ENCODE measurements around the gene ZDHHC16.
"Not testable (repeated sequence)": the region's sequence is repeated elsewhere in the genome, so short reads cannot be mapped to it uniquely, and the experiment has no call there.

The ZDHHC16 gene

DNA sequence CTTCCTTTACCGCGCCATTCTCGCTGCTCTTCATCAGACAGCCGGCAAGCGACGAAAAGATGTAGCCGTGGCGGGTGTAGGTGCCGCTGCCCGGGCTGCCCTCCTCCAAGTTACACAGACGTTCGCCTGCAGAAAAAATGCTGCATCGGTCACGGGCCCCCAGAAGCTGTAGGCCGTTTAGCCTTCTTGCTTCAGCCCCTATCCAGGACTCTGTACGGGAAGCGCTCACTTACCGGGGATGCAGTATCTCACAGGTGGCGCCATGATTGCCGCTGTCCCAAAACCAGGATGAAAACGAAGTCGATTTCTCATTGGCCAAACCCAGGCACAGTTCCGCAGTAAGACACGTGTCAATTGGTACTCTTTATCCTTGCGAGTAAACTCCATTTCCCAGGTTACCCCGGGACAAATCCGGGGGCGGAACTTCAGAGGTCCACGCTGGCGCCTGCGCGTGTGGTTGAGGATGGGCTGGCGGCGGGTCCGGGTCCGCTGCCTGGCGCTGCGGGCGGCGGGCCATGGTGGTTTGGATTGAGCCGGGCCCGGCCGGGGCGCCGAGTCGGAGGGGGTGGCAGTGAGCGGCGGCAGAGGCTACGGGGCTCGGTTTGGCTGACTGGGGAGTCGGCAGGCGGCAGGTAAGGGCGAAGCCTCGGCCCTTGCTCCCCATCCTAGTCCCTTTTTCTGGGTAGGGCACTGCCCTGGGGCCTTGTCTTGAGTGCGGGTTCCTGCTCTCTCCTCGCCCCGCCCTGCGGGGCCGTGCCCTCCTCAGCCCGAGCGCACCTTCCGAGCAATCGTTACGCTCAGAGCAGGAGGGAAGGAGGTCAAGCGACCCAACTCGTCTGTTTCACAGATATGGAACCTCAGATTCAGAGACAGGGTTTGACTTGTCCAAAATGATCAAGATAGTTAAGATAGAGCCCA lies at the start of gene ZDHHC16, which contains the start of gene EXOSC1:
Gene ZDHHC16, plus strand, starts transcription at position 454 of the 918 bp plus-strand sequence. CDS start 5,501 bp downstream, outside the sequence.
Gene EXOSC1, minus strand, starts transcription at position 285 of the 918 bp plus-strand sequence. Its CDS starts 21 bp downstream, at position 264.
- peak; percentile 68 for DNase-seq

DNA sequence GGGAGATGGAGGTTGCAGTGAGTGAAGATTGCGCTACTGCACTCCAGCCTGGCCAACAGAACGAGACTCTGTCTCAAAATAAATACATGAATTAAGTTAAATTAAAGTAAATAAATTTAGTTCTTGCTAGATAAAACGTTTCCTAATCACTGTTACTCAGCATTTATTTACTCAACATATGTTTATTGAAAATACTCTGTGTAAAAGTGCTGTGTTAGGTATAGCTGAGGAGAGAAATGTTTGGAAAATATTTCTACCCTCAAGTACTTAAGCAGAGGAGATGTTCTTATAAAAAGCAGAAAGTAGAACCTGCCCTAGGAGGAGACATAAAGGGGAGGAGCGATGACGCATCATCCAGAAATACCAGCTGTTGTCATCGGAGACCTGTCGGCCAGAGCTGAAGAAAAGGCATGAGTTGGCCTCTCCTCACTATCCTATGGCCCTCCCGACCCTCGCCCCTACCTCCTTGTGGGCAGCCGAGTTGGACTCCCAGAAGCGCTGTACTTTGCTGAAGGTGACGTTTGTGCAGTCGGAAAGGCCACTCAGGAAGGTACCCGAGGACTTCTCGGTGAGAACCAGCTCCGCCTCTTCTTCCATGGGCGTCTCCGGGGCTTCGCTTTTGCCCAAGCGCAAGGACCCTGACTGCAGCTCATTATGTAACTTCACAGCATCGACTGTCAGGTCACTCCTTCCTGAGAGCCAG lies 46.0 kb upstream of the ZDHHC16 start:
- DNase-seq, result no peak

DNA sequence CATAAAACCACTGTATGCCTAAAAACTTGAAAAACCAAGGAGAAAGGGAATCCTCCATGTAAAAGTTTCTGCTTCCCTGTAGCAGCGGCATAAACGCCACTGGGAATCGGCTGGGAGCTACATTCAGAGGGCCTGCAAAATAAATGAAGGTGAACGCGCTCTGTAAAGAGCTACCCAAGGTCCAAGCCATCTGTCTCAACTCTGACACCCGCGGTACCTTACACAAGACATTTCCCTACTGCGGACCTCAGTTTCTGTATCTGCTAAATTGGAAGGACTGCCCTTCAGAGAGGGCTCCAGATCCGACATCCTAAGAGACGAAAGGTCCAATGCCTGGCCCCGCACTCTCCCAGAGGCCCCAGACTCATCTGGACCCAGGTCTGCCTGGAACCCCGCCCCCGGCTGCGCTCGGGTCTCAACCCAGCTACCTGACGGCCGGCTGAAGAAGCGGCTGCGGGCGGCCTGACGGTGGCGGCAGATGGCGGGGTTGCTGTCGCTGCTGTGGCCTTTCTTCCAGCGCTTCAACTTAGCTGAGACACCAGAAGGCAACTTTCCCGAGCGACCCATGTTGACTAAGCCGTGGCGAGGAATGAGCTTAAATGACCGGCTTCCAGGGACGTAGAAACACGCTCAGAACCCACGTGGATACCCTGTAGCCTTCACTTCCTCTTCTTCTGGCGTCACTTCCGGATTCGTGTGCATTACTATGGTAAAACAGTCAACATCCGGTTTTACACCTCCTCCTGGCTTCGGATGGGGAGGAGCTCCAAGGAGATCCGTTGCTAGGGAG lies 45.1 kb upstream of the ZDHHC16 start, which contains the start of gene RRP12:
Gene RRP12, minus strand, starts transcription at position 676 of the 790 bp plus-strand sequence. Its CDS starts 109 bp downstream, at position 567.
- peak; percentile 88 for DNase-seq

DNA sequence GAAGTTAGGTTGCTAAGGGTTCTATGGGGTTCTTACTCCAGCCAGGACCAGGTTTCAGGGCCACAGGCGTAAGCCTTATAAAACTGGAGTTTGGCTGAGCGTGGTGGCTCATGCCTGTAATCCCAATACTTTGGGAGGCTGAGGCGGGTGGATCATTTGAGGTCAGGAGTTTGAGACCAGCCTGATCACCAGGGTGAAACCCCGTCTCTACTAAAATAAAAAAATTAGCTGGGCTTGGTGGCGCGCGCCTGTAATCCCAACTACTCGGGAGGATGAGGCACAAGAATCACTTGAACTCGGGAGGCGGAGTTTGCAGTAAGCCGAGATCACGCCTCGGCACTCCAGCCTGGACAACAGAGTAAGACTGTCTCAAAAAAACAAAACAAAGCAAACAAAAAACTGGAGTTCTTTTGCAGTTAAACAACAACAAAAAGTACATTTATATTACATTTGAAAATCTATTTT lies 44.5 kb upstream of the ZDHHC16 start:
- no peak for DNase-seq

DNA sequence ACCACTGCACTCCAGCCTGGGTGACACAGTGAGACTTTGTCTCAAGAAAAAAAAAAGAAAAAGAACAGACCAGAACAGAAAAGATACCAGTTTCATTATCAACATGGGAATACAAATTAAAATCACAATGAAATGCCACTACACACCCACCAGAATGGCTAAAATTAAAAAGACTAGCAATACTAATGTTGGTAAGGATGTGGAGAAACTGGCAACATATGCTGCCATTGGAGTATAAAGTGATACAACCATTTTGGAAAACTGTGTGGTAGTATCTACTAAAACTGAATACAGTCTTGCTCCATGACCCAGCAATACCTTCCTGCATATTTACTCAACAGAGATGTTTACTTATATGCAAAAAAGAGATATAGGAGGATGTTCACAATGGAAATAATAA lies 41.9 kb upstream of the ZDHHC16 start:
- DNase-seq, result no peak

DNA sequence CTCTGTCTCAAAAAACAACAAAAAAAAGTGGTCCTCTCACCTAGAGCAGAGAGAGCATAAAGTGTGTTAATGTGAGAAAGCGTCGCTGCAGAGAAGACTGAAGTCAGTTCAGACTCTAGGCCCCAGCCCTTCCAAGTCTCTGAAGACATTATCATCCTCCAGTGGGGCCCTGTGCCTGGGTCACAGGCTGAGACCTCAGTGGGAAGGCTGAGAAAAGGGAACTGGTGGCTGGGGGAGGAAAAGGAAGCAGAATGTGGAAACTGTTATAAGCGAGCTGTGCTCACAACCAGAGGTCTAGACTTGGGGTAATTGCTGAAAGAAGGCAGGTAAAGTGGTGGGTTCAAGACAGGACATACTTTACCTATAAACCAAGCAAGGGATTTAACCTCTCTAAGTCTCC lies 39.9 kb upstream of the ZDHHC16 start:
- no peak for DNase-seq

DNA sequence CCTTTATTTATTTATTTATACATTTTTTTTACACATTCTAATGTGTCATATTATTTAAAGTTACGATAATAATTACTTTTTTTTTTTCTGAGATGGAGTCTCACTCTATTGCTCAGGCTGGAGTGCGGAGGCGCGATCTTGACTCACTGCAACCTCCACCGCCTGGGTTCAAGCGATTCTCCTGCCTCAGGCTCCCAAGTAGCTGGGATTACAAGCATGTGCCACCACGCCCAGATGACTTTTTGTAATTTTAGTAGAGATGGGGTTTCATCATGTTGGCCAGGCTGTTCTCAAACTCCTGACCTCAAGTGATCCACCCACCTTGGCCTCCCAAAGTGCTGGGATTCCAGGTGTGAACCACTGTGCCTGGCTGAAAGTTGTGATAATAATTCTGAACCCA lies 39.5 kb upstream of the ZDHHC16 start:
- not testable (repeated sequence) for DNase-seq

DNA sequence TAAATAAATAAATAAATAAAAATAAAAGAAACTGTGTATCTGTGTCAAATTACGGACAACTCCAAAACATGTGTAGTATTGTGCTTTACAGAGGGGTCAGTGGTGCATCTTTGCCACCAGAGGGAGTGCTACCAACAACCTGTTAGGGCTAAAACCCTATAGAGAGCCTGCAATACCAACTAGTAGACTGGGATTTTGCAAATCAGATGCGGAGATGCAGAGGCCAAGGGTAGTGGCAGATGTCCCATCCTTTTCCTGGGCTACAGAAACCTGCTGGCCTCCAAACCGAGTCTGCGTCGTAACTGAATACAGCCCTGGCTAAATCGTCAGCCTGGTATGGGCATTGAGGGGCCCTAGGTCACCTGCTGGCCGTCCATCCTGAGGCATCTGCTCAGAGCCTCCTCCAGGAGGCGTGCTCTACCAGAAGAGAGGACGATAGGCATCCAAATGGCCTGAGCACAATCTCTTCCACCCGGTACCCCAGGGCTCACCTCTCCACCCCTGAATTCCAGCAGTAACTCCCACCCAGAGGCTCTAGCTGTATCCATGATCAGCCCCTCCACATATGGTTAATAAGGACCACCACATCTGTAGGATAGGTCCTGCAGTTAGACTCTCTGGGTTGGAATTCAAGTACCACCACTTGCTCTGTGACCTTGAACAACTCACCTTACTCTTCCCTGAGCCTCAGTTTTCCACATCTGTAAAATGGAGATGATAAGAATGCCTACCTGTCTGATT lies 38.6 kb upstream of the ZDHHC16 start:
- DNase-seq, result peak; percentile 16

DNA sequence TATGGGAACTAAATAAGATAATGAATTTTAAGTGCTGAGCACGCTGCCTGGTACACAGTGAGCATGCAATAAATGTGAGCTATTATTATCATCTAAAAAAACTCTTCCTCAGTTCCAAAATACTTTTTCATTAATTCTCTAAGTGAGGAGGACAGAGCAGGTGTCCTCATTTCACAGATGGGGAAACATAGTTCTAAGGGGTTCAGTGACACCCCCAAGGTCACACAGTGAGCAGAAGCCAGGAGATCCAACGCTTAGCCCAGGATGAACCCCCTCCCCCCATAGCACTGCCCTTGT lies 38.1 kb upstream of the ZDHHC16 start:
- DNase-seq, result no peak

DNA sequence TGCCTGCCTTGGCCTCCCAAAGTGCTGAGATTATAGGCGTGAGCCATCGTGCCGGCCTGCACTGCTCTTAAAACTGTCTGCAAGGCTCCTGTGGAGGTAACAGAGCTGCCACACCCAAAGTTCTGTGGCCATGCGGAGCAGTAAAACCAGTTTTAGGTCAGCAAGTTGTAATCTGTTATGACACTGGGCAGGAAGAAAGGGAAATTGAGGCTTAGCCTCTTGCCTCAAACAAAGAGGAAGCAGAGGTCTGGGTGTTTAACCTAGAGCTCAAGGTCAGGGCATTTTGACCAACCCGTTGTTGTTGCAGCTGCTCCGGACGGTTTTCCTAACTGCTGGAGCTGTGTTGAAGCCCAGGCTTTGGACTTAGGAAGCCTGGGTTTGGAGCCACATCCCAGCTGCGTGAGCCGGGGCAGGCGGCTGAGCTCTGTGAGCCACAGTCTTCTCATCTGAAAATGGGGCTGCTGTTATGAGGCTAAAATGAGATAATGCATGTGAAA lies 37.4 kb upstream of the ZDHHC16 start:
- no peak for DNase-seq

DNA sequence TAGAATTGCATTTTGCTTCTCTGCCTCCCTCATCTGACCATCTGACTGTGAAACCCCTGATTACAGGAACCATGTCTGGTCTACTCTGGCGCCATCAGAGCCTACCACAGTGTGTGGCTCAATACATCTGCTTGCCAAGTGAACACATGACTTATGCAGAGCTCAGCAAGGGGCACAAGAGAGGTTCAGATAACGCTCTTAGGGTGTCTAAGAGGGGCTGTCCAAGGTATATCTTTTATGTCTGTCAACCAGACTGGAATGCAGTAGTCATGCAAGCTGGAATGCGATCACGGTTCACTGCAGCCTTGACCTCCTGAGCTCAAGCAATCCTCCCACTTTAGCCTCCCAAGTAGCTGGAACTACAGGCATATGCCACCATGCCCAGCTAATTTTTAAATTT lies 34.6 kb upstream of the ZDHHC16 start:
- DNase-seq, result no peak

DNA sequence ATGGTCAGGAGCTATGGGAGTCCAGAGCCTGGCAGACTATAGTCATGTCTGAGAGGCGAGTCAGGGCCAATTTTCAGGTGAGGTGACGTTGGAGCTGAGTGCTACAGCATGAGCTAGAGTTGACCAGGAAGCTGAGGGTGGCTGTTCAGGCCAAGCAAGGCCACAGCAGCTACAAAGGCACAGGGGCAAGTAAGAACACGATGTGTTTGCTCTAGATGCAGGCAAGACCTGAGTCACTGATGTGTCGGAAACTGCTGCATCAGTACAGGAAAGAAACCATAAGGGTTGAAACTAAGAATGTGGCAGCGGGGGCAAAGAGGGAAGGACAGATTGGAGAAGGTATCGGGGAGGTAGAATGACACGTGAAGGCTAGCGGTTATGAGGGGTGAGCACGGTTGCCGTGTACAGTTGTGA lies 33.1 kb upstream of the ZDHHC16 start:
- DNase-seq, result no peak

DNA sequence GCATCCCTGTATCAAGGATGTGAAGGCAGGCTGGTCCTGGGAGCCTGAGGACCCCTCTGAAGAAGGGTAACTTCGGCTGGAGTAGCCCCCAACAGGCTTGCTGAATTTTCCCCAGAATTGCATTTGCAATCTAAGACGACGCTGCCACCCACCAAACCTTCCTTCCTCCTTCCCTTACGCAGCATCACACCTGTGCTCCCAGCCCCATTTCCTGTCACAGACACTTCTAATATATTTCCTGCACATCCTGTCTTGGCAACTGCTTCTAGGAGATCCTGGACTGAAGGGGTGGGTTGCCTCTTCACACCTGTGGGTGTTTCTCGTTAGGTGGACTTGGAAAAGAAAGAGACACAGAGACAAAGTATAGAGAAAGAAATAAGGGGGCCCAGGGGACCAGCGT lies 29.4 kb upstream of the ZDHHC16 start:
- no peak for DNase-seq

DNA sequence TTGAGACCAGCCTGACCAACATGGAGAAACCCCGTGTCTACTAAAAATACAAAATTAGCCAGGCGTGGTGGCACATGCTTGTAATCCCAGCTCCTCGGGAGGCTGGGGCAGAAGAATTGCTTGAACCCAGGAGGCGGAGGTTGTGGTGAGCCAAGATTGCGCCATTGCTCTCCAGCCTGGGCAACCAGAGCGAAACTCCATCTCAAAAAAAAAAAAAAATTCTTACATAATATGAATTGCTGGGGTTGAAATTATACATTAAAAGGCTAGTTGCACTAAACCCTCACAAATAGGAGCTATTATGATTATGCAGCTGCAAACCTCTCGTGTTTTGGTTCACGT lies 22.2 kb upstream of the ZDHHC16 start:
- DNase-seq, result not testable (repeated sequence)

DNA sequence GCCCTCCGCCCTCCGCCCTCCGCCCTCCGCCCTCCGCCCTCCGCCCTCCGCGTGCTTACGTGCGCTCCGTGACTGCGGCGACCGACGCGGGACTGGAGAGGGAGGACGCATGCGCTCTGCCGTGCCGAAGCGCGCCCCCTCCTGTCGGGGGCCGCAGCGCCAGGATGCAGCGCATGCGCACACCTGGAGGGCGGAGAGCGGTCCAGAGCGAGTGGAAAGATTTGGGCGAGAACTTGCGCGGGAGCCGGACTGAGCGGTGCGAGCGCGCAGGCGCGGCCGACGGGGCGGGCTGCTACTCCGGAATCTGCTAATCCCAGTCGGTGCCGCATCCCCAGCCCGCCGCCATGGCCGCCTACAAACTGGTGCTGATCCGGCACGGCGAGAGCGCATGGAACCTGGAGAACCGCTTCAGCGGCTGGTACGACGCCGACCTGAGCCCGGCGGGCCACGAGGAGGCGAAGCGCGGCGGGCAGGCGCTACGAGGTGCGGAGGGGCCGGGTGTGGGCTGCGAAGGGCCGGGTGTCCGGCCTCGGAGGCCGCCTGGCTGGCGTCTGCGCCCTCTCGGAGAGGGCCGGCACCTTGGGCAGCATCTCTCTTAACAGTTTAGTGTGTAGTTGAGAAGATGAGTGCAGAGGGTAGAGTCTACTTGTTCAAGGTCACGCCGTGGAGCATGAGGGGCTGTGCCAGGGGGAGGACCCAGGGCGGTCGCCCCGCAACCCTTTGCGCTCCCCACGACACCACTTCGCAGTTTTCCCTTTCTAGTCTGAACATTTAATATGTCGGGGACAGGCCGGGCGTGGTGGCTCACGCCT lies 19.8 kb upstream of the ZDHHC16 start, which contains the start of gene PGAM1:
Gene PGAM1, plus strand, starts transcription at position 228 of the 812 bp plus-strand sequence. Its CDS starts 117 bp downstream, at position 345.
- DNase-seq, result peak; percentile 84

DNA sequence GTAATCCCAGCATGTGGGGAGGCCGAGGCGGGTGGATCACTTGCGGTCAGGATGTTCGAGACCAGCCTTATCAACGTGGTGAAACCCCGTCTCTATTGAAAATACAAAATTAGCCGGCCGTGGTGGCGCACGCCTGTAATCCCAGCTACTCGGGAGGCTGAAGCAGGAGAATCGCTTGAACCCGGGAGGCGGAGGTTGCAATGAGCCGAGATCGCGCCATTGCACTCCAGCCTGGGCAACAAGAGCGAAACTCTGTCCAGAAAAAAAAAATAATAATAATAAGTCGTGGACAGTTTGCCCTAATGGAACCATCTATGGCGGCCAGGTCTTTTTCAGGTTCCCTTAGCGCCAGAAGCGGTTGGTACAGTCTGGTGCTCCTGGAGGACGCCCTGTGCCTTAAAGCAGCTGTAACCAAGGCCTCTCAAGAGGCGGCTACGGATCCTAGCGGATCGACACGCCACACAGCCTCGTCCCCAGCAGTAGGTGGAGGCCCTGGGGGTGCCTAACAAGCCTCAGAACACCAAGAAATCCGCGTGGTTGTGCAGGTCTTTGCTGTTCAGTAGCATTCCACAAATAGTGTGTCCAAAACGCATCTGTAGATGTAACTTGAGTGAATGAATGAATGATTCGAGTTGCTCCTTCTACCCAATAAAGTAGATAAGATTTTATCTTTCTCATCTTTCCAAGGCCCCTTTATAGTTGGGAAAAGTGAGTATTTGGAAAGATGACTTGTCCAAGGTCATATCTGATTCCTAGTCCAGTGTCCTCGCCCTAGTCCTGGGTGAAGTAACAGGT lies 19.0 kb upstream of the ZDHHC16 start:
- DNase-seq, result no peak

DNA sequence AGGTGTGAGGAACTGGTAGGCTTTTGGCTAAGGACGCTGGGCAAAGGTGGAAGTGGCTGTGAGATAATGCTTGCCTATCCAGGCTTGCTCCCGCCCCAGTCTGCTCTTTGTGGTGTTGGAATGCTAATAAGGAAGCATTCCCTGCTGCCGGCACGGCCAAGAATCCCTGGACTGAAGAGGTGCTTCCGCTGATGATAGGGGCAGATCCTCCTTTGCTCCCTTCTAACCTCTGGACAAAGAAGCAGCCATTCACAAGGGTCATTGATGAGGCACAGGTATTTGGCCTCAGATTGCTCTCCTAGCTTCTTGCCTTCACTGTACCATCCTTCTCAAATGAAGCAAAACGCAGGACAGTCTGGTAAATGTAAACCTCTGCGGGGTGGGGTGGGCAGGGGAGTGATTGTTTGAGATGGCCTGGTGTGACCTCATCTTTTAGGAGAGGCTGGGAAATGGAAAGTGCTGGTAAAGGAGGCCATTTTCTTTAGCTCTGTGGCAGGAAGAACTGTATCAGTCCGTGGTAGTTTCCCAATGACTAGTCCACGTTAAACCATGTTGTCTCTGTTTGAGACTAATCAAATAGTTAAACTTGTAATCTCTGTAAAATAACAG lies 18.3 kb upstream of the ZDHHC16 start:
- DNase-seq, result no peak

DNA sequence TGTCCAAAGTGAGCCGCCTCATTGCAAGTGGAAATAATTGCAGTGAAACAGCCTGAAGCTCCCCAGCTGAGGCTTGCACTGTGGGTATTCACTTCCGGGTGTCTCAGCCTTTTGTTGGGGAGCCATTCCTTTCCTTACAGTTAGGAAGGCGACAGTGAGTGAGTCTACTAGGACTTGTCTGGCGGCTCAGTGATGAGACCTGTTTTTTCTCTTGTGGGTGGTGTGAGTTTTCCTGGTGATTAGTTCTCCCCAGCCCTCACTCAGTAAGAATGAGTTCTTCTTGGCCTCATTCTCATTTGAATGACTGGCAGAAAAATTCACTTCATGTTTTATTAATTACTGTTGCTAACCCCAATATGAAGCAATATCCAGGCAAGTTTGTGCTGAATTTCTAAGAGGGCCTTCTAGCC lies 17.4 kb upstream of the ZDHHC16 start:
- no peak for DNase-seq

DNA sequence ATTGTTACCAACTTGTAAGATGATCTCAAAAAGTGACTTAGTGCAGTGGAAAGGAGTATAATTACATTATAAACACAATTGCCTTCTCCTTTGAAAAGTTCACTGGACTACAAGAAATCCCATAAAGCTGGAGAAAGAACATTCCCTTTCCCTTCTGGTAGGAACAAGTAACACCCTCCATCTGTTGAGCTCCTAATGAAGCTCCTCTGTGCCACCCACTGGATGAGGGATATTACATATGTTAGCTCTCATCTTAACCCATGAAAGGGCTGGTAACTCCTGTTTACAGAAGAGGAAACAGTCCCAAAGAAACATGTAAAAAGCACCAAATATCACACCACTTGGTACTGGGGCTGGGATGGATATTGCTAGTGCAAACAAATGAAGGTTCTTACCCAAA lies 11.9 kb upstream of the ZDHHC16 start:
- DNase-seq, result no peak

DNA sequence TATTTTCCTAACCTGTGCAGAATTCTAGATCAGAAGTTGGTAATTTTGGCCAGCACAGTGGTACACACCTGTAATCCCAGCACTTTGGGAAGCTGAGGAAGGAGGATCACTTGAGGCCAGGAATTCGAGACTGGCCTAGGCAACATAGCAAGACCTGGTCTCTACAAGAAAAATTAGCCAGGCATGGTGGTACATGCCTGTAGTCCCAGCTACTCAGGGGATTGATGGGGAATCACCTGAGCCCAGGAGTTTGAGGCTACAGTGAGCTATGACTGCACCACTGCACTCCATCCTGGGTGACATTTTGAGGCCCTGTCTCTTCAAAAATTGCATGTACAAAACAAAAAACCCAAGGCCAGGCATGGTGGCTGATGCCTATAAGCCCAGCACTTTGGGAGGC lies 11.4 kb upstream of the ZDHHC16 start:
- DNase-seq, result no peak
